ENCODE results near the gene TRMT10B.
A peak's percentile ranks its signal among the peaks of the same experiment; 100 is the strongest.
"Not testable (repeated sequence)": the region's sequence is repeated elsewhere in the genome, so short reads cannot be mapped to it uniquely, and the experiment has no call there.

The TRMT10B gene

GRCh38 chr9:37751704-37752103, 1.9 kb upstream of the TRMT10B start:
- DNase-seq: not testable (repeated sequence)

- DNase-seq: not testable (repeated sequence)
Observed at GRCh38 chr9:37752112-37752511, 1.5 kb upstream of the TRMT10B start.

- no peak for DNase-seq
Observed at GRCh38 chr9:37752642-37753488, 740 bp upstream of the TRMT10B start.

- no peak for DNase-seq
Observed at GRCh38 chr9:37758747-37759146, 5.1 kb downstream of the TRMT10B start.

DNA sequence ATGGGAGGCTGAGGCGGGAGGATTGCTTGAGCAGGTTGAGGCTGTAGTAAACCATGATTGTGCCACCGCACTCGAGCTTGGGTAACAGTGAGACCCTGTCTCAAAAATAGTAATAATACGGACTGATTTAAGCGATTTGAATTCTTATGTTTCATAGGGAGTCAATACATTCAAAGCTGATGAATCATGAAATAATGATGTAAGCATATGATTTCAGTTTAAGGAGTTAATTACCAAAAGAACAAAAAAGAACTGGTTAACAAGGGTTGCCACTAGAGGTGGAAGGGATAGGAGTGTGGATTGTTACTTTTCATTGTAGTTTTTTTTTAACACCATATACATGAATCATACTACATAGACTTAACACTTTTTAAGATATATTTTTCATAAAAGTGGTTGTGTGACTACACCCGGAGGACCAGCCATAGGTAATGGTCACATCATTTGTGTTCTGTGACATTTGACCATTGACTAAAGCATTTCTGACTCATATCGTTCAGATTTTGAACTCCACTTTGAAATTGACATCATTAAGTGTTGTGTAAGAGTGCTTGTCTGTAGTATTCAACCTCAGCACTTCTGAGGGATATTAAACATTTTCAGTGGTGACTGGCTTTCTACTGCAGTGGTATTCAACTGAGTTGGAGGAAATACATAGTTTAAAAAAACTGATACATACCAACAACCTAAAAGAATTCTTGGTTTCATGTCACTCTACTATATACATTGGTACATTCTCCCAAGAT, 7.0 kb downstream of the TRMT10B start:
- DNase-seq: no peak

DNA sequence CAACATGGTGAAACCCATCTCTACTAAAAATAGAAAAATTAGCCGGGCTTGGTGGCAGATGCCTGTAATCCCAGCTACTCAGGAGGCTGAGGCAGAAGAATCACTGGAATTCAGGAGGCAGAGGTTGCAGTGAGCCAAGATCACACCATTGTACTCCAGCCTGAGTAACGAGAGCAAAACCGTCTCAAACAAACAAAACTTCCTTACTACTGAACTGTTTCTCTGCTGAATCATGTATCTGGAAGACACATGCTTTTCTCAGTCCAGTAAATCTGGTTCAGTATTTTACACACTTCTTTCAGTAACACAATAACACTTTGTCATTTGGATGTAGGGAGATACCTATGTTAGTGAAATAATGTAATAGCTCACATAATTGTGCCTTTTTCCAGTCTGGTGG, 7.9 kb downstream of the TRMT10B start:
- no peak for DNase-seq

DNA sequence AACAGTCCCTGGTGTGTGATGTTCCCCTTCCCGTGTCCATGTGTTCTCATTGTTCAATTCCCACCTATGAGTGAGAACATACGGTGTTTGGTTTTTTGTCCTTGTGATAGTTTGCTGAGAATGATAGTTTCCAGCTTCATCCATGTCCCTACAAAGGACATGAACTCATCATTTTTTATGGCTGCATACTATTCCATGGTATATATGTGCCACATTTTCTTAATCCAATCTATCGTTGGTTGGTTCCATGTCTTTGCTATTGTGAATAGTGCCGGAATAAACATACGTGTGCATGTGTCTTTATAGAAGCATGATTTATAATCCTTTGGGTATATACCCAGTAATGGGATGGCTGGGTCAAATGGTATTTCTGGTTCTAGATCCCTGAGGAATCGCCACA, 11.7 kb downstream of the TRMT10B start:
- not testable (repeated sequence) for DNase-seq

- no peak for DNase-seq
Observed at GRCh38 chr9:37769306-37769705, 15.7 kb downstream of the TRMT10B start.

DNA sequence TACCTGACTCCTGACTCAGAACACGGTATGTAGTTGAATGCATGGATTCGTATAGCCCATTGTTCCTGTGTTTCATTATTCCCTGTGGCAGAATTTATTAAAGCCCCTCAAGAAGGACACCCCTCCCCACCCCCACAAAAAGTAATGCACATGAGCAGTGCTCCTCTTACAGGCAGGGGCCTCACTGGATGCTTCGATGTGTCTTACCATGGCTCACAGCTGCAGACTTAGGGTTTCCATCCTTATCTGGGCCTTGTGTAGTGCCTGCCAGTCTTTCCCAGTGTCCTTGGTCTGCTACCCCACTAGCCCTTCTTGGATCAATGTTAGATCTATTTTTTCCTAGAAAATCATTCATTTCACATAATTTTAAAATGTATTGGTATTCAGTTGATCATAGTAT, 16.4 kb downstream of the TRMT10B start:
- DNase-seq: no peak

- DNase-seq: no peak
Observed at GRCh38 chr9:37775216-37775919, 21.8 kb downstream of the TRMT10B start.

GRCh38 chr9:37776328-37776727, 22.7 kb downstream of the TRMT10B start:
- no peak for DNase-seq

DNA sequence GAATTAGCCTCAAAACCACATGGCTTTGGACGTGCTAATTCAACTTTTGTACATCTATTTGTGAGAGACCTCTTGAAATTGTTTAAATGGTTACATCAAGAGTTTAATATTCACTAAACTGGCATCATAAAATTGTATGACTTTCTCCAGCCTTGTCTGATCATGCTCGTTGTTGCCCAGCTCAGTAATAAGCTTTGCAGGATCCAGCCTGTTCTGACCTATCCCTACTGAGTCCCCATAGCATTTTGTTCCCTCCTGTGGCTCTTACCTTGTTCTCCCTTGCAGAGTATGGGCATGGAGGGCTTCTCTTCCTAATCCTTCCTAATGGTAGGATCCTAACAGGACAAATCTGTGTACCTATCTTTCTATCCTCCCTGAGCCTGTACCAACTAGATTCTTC, 24.9 kb downstream of the TRMT10B start:
- DNase-seq: no peak

DNA sequence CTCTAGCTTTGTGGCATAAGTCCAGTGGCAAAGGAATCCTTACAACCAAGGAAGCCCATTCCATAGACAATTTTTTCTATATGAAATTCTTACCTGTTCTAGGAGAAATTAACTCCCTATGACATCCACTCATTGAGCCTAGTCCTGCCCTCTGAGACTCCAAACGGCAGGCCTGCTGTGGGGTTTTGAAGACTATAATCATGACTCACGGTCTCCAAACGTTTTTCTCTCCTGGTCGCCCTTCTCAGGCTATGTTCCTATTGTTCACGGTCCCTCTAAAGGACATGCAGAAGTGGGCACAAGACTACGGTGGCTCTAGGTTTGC, 30.6 kb downstream of the TRMT10B start:
- no peak for DNase-seq

DNA sequence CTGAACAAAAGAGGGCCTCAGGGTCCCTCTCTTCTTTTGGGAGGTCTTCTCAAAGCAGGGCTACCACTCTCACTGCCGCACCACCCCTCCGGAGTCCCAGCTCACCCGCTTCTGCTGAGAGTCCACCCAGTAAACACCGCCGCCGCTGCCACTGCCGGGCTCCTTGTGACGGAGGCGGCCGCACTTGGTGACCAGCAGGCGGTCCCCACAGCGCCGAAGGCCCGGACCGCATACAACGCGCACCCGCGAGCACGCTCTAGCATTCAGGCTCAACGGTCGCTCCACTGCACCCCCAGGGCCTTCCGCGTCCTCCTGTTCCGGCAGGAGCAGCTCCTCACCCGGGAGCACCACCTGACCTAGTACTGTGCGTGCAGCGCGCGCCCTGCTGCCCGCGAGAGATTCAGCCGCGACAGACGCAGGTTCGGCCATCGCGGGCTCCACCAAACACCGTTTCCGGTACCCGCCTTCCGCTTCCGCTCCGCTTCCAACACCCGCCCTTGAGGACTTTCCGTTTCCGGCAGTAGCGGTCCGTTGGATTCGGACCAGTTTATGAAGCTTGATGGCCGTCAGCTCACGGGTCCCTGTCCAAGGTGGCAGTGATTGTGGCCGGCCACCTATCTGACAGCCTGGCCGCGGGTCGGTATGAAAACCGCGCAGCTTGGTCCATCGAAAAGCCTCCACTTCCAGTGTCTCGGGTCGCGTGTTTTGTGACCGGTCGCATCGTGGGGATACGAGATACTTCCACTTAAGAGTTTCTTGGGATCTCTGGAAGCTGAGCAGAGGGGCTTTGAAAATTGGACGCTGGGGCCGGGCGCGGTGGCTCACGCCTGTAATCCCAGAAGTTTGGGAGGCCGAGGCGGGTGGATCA, 31.2 kb downstream of the TRMT10B start, which contains the start of gene EXOSC3:
EXOSC3 (minus strand) TSS at position 449 of the 868 bp plus-strand sequence; CDS start at position 429, 20 bp downstream.
- DNase-seq: peak; percentile 82

DNA sequence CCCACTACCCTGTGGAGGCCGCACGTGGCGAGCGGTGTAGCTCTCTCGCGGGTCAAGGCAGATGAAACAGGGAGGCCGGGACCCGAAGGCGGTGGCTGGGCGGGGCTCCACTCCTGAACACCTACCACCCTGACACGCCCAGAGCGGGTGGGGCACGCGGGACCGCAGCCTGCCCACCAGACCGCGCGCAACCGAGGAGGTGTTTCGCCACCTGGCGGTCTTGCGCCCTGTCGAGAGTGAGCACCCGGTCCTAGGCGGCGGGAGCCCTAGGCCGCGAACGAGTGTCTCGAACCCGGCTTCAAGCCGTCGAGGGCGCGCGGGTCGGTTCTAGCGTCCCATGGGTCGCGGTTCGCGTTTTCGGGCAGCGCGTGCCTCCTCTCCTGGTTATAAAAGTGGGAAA, 33.5 kb downstream of the TRMT10B start:
- no peak for DNase-seq

- DNase-seq: no peak
Observed at GRCh38 chr9:37788332-37788731, 34.7 kb downstream of the TRMT10B start.

DNA sequence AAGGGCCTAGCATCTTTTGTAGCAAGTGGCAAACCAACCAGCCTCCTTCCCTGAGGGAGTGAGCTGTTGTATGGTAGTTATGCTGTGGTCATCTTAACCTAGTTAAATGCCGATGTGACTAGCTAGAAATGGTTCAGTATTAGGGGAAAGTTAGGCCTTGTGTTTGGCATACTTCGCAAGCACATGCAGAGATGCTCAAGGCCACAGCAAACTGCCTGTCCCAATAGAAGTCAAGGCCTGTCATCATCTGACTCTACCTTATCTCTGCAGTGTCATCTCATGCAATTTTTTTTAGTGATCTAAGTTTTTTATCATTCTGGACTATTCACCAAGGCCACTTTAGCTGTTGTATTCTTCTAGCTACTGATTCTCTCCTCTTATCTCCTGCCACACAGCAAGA, 36.5 kb downstream of the TRMT10B start:
- DNase-seq: no peak

GRCh38 chr9:37792122-37792521, 38.5 kb downstream of the TRMT10B start:
- DNase-seq: no peak

GRCh38 chr9:37796232-37796631, 42.6 kb downstream of the TRMT10B start:
- no peak for DNase-seq

DNA sequence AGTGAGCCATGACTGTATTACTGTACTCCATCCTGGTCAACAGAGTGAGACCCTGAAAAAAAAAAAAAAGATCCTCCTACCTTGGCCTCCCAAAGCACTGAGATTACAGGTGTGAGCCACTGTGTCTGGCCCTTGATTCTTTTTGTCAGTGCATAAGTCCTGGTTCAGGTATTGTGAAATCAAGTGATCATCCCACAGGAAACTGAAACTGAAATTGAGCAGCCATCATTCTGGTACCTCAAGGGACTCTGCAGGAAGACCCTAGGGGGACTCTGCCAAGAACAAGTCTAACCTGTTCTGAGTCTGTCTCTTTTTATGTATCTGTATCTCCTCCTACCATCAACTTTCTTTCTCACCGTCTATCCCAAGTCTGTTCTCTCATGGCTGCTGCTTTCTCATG, 45.1 kb downstream of the TRMT10B start:
- DNase-seq: no peak

DNA sequence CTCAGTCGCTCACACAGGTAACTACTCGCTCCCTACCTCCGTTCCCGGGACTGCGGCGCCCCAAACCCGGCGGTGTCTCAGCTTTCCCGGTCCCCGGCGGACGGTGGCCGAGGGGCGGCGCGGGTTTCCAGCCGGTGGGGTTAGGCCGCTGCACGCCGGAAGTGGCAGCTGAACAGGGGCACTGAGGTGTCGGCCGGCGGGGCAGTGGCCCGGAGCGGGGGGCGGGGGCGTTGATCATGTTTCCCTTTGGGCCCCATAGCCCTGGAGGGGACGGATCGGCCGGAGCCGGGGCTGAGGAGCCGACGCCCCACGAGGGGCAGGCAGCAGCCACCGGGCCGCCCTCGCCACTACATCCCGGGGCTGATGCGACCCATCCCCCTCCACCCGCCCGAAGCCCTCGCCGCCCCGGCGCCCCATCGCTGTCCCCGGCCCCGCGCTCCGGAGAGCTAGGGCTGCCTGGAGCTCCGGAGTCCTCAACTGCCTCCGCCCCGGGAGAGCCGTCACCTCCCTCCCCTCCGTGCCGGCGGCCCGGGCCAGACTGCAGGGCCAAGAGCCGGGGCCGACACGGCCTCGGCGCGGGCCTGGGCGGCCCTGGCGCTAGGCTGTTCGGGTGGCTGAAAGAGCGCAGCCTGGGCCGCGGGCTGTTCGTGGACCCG, 47.2 kb downstream of the TRMT10B start, which contains the start of gene DCAF10:
DCAF10 (plus strand) TSS at position 167 of the 656 bp plus-strand sequence; CDS start at position 237, 70 bp downstream.
- peak; percentile 83 for DNase-seq

DNA sequence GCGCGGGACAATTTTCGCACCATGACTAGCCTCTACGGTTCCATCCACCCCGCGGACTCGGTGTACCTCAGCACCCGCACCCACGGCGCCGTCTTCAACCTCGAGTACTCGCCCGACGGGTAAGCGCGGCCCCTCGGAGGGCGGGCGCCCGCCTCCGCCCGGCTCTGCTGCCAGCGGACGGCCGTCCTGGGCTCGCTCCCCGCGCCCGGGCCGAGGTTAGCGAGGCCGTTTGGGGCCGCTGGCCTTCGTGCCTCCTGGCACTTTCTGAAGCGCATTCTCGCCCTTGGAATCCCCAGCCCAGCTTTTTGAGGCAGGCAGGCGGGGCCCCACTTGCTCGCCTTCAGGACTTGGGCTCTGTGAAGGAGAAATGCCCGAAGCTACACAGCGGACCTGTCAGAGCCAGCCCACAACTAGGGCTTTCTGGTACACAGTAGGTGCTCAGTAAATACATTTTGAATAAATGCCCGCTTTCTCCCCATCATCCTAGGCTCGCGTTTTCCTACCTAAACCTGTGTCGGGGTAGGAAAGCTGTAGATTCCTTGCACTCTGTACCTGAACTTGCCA, 47.8 kb downstream of the TRMT10B start:
- no peak for DNase-seq

All from CD4-positive, alpha-beta T cell treated with Interferon gamma for 1 hour (primary cell).